Cardiac fibroblast (primary cell): ENCODE measurements around the gene CRYBA2.
A peak's percentile ranks its signal among the peaks of the same experiment; 100 is the strongest.

ENCODE experiments used
- DNase-seq, 2 donors: peaks; one replicate each; pipeline versions ENCODE4 v3.0.0 to v3.0.0-alpha.2; 2010; ENCODE audit warnings: low read depth in 2 of 2
- H3K4me3 ChIP-seq, 2 donors: replicated peaks in 1 of 2; 1 replicate in 1 of 2; 2 replicates in 1 of 2; pipeline ENCODE4 v1.5.1; 2011; ENCODE audit warnings: low read depth in 2 of 2, low read length in 2 of 2, mild to moderate bottlenecking in 2 of 2, moderate library complexity in 1 of 2
- TF ChIP-seq, protein P1 (sequence below): IDR thresholded peaks from one replicate; pipeline ENCODE4 v1.5.1; 2011; ENCODE audit warnings: low read depth, mild to moderate bottlenecking, low read length, inconsistent platforms

The CRYBA2 gene

DNA sequence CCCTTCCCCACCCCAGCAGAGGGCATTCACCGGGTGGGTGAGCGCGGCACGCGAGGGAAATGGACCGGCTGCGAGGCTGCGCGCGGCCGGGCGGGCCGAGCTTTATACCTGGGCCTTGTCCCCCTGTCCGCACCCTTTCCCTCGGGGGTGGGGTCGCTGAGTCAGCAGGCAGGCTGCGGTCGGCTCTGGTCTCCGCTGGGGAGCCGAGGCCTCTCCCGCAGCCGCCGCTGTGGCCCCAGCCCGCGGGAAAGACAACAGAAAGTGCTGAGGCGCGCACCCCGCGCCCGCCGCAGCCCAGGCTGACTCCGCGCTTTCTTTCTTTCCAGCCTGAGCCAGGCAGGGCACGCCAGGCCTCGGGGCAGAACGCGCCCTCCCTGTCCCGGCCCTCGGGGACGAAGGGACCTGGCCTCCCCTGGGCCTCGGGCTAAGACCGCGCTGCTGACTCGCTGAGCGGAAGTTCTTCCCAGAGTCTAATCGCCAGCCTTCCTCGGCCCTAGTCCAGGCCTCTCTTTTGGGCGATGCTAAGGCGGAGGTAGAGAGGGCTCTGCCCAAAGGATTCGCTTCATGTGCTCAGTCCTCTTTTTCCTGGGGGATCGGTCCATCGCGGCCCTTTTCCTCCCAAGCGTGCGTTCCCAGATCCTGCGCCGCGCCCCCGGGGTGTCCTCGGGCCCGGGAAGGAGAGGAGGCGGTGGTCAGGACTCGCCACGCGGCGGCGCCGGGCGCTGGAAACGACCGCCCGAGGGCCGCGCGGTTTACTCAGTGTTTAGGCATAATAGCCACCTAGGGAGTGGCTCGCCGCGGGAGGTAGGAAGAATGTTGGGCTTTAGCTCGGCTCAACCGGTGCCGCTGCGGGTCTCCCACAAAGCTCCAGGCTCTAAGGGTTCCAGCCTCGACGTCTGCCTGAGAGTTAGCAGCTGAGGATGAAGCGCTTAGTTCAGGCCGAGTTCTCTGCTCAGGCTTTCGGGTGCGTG lies at the start of gene CRYBA2:
TSS of gene CRYBA2 (minus strand) at position 78 of the 971 bp plus-strand sequence. CDS start 246 bp downstream, outside the sequence.
- H3K4me3 ChIP-seq: peak within 1 kb of the TSS; percentile 32 to 36
- TF ChIP-seq, protein P1, sequence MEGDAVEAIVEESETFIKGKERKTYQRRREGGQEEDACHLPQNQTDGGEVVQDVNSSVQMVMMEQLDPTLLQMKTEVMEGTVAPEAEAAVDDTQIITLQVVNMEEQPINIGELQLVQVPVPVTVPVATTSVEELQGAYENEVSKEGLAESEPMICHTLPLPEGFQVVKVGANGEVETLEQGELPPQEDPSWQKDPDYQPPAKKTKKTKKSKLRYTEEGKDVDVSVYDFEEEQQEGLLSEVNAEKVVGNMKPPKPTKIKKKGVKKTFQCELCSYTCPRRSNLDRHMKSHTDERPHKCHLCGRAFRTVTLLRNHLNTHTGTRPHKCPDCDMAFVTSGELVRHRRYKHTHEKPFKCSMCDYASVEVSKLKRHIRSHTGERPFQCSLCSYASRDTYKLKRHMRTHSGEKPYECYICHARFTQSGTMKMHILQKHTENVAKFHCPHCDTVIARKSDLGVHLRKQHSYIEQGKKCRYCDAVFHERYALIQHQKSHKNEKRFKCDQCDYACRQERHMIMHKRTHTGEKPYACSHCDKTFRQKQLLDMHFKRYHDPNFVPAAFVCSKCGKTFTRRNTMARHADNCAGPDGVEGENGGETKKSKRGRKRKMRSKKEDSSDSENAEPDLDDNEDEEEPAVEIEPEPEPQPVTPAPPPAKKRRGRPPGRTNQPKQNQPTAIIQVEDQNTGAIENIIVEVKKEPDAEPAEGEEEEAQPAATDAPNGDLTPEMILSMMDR: no peak
- peak in 1 of 2 donors; percentile 24 for DNase-seq

GRCh38 chr2:219042750-219043149 lies 49.5 kb upstream of the CRYBA2 start:
- H3K4me3 ChIP-seq: no peak overlapping the region
- TF ChIP-seq, protein P1: no peak

GRCh38 chr2:219042157-219042556 lies 48.9 kb upstream of the CRYBA2 start:
- TF ChIP-seq, protein P1: no peak
- DNase-seq: no peak
- H3K4me3 ChIP-seq: no peak overlapping the region

More at GRCh38 chr2:219042750-219043149, 49.5 kb upstream of the CRYBA2 start:
- no peak for DNase-seq

- TF ChIP-seq, protein P1: no peak
- DNase-seq: peak; percentile 66 to 72
- peak within 1 kb of the TSS; percentile 36 to 56 for H3K4me3 ChIP-seq
These were observed 48.0 kb upstream of the CRYBA2 start, which contains the start of gene CFAP65 for GRCh38 chr2:219041252-219041651. Gene CFAP65, minus strand, starts transcription at chr2:219041516. Its CDS starts 2,468 bp downstream, at chr2:219039048.

DNA sequence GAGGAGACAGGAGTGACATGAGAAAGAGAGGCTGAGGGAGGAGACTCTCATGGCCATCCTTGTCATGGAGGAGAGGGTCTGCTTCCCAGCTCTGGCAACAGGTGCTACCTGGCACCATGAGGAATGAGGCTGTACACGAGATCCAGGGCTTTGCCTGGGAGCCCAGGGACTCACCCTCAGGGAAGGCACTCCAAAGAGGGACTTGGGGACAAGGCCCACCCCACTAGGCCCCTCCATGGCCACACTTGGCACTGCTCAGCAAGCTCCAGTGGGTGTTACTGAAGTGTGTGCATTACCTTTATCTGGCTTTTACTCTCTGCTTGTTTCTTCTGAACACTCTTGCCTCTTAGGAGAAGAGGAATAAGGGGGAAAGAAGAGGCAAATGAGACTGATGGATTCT lies 45.4 kb upstream of the CRYBA2 start:
- H3K4me3 ChIP-seq: no peak overlapping the region
- DNase-seq: no peak
- TF ChIP-seq, protein P1: no peak

DNA sequence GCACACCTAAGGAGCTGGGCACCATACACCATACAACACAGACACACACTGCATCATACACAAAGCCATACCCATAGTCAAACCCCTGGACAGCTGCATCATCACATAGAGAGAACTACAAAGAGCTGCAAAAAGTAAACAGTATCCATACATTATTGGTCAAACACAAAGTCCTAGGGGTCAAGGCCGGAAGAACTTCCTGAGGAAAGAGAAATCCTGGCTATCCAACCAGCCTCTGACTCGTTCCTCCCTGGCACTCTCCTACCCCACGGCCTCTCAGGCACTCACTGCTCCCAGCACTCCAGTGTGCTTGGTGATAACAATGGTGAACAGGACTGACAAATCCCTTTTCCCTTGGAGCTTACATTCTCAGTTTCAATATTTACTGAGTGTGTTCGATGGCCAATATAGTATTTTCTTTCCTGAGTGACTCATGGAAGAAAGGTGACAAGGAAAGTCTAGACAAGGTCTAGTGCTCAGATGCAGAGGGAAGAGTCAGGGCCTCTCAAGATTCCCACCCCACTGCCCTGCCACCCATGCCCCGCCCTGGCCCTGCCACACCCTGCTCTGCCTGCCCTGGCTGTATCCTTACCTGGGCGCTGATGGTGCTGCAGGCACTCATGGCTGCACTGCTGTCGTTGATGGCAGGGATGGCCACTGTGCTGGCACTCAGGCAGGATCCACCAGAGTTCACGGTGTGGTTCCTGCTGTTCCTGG lies 44.7 kb upstream of the CRYBA2 start:
- H3K4me3 ChIP-seq: no peak overlapping the region
- DNase-seq: no peak
- TF ChIP-seq, protein P1: no peak
